Mammary epithelial cell (primary cell): ENCODE data around the gene FBXO17.

Experiments used
- CTCF ChIP-seq, 2 donors: IDR thresholded peaks in 1 of 2; conservative IDR thresholded peaks in 1 of 2; 2 replicates each; pipeline ENCODE4 v1.5.1; 2011 to 2012; ENCODE audit warnings: inconsistent platforms in 2 of 2, low read length in 2 of 2, mild to moderate bottlenecking in 2 of 2, control low read depth in 1 of 2, low read depth in 1 of 2; ENCODE audit not compliant: insufficient read depth in 1 of 2; ENCODE audit errors: extremely low read depth in 1 of 2
- EZH2 ChIP-seq: IDR thresholded peaks from 2 replicates; pipeline ENCODE4 v1.6.1; 2012; ENCODE audit warnings: low read length, inconsistent platforms, borderline replicate concordance

DNA sequence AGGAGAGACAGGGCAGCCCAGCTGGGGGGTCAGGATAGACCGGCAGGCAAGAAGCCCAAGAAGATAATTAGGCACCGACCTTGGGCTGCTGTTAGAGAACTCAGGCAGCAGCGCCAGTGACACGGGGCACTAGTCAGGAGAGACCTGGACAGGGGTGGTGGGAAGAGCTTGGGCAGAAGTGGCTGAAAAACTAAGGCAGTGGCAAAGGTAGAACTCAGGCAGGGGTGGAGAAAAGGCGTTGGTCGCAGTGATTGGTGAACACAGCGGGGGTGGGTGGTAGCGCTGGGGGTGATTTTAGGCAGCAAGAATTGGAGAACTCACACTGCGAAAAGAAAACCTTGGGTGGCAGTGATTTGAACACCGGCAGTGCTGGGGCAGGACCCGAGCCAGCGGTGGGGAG lies 67.9 kb downstream of the FBXO17 start:
- TF ChIP-seq CTCF (conservative IDR thresholded peaks at IDR 0.05 in 1 of 2, IDR thresholded peaks at IDR 0.05 in 1 of 2; ENCODE audit: extremely low read depth in 1 of 2, insufficient read depth in 1 of 2, low read depth in 1 of 2, low read length in 2 of 2) (no peak), EZH2 (no peak)
